T-cell (primary cell): ENCODE data around the gene PCK2. TPM values are rescaled to one million over a fixed set of nuclear protein-coding genes. Genes with fewer than 3 reads are reported as not detected.
A peak's percentile ranks its signal among the peaks of the same experiment; 100 is the strongest.

Experiments used
- ATAC-seq, 4 experiments: fragments of 200-7000 bp in 3 of 4; fragments of 150-1000 bp in 1 of 4; cut with Tn5 transposase; replicated peaks in 1 of 4; 1 replicate in 3 of 4; 2 replicates in 1 of 4; pipeline ENCODE4 v1.10.0; 2021; ENCODE audit warnings: moderate library complexity in 3 of 4, mild to moderate bottlenecking in 2 of 4, moderate number of reproducible peaks in 1 of 4
- CTCF ChIA-PET, 2 donors: fragments of 300-600 bp; sonication (Branson Sonifier 250); formaldehyde crosslinking; loops; one replicate each; lab custom pipeline; 2022; ENCODE audit warnings: antibody characterized with exemption in 2 of 2; lab: Charles Lee
- POLR2A ChIA-PET, 2 donors: fragments of 300-600 bp; sonication (Branson Sonifier 250); formaldehyde crosslinking; loops; one replicate each; lab custom pipeline; 2022; ENCODE audit warnings: antibody characterized with exemption in 2 of 2; lab: Charles Lee
- DNase-seq, 35 experiments: peaks; one replicate each; pipeline versions ENCODE4 v3.0.0 to v3.0.0-alpha.2; 2013 to 2023
- H3K27ac ChIP-seq: one replicate; pipeline ENCODE4 v1.5.1; 2013; ENCODE audit warnings: low read length
- H3K27me3 ChIP-seq, 2 experiments: replicated peaks in 1 of 2; 1 replicate in 1 of 2; 2 replicates in 1 of 2; pipeline versions ENCODE4 v1.6.1 to v1.7.0; 2013; ENCODE audit warnings: low read length in 1 of 2, mixed read lengths in 1 of 2; ENCODE audit not compliant: control insufficient read depth in 2 of 2, insufficient read depth in 2 of 2; ENCODE audit errors: extremely low read depth in 1 of 2
- H3K36me3 ChIP-seq, 2 donors: 1 replicate in 1 of 2; 2 replicates in 1 of 2; pipeline versions ENCODE4 v1.6.1 to v1.7.0; 2013; ENCODE audit warnings: low read length in 1 of 2; ENCODE audit not compliant: control insufficient read depth in 2 of 2, insufficient read depth in 1 of 2; ENCODE audit errors: extremely low read depth in 1 of 2
- H3K4me1 ChIP-seq, 2 experiments: 1 replicate in 1 of 2; 2 replicates in 1 of 2; pipeline versions ENCODE4 v1.6.1 to v1.7.0; 2013; ENCODE audit warnings: low read length in 2 of 2, mixed read lengths in 1 of 2; ENCODE audit not compliant: insufficient read depth in 2 of 2, control insufficient read depth in 1 of 2; ENCODE audit errors: extremely low read depth in 1 of 2
- H3K4me3 ChIP-seq, 2 donors: 1 replicate in 1 of 2; 2 replicates in 1 of 2; pipeline versions ENCODE4 v1.5.1 to v1.7.0; 2013; ENCODE audit warnings: mild to moderate bottlenecking in 2 of 2, low read length in 1 of 2, moderate library complexity in 1 of 2; ENCODE audit not compliant: control insufficient read depth in 1 of 2; ENCODE audit errors: extremely low read depth in 1 of 2
- H3K9me3 ChIP-seq: 2 replicates; pipeline ENCODE4 v1.7.0; 2013
- H3K27ac Mint-ChIP-seq, 2 donors: one replicate each; pipeline ENCODE4 v1.8.0; 2020 to 2021; ENCODE audit warnings: mild to moderate bottlenecking in 2 of 2, mixed read lengths in 2 of 2
- H3K27me3 Mint-ChIP-seq, 2 donors: one replicate each; pipeline ENCODE4 v1.8.0; 2021 to 2022; ENCODE audit warnings: mixed read lengths in 2 of 2
- H3K36me3 Mint-ChIP-seq: one replicate; pipeline ENCODE4 v1.8.0; 2021; ENCODE audit warnings: mixed read lengths
- H3K4me1 Mint-ChIP-seq, 3 donors: one replicate each; pipeline ENCODE4 v1.8.0; 2020 to 2022; ENCODE audit warnings: mixed read lengths in 3 of 3, mild to moderate bottlenecking in 1 of 3
- H3K4me3 Mint-ChIP-seq, 3 donors: one replicate each; pipeline ENCODE4 v1.8.0; 2020 to 2022; ENCODE audit warnings: mild to moderate bottlenecking in 3 of 3, mixed read lengths in 3 of 3, moderate library complexity in 3 of 3
- H3K9me3 Mint-ChIP-seq, 3 donors: one replicate each; pipeline ENCODE4 v1.8.0; 2020 to 2022; ENCODE audit warnings: mixed read lengths in 3 of 3
- WGBS: methylation state at CpG from one replicate; pipeline ENCODE4 v1.1.5; 2013; ENCODE audit warnings: missing lambda C conversion rate; ENCODE audit not compliant: insufficient coverage; 5-methylcytosine and 5-hydroxymethylcytosine counted together
- total RNA-seq, 35 experiments: library from RNA in 6 of 35; stranded (reverse) in 6 of 35; fragments of 120-200 nt in 1 of 35; gene quantifications; one replicate each; pipeline versions ENCODE4 v1.2.1 to v1.2.4 and lab custom pipeline; 2013 to 2026

The PCK2 gene
- total RNA-seq, 5 donors from 2014 or later (not counting 1 experiment from before 2014, with no cell fraction given) = 11.8 to 35.5 (median 29.4) TPM

- no peak overlapping the region for H3K27ac Mint-ChIP-seq
Measured at GRCh38 chr14:24056800-24057184, 37.3 kb upstream of the PCK2 start.

DNA sequence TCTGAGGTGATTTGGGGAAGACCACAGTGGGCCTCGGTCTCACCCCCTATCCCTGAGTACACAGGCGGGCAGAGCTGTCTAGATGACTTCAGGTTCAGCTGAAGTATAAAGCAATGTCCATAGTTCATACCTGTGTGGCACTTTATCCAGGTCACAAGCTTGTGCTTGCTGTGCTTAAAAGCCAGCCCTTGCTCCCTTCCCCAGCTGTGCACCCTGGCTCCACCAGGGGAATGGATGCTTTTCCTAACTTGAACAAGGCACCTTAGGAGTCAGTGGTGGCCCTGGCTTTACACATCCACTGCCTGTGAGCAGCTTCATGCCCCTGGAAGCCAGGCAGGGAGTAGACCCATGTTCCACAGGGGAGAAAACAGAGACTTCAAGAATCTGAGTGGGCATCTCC, 36.8 kb upstream of the PCK2 start:
- Histone ChIP-seq H3K9me3 (no peaks in the 10 kb centered on the region), H3K4me3 (no peak overlapping the region), H3K4me1 (peaks cover 0 to 14% of the 10 kb centered on the region in 2 experiments), H3K36me3 (no peaks in the 10 kb centered on the region), H3K27me3 (peaks cover 0 to 30% of the 10 kb centered on the region in 2 experiments), H3K27ac (no peak overlapping the region)
- no CpG with 5 or more reads among the region's 2 CpGs for WGBS
- no peak for ATAC-seq
- peaks cover 10 to 13% (median 11%) of the 10 kb centered on the region in 3 donors for H3K4me1 Mint-ChIP-seq
- no peak for DNase-seq
- no peaks in the 10 kb centered on the region for H3K9me3 Mint-ChIP-seq
- no peak overlapping the region for H3K27ac Mint-ChIP-seq
- ChIA-PET CTCF (interaction anchor here in 1 of 2 donors (0.7 to 1.2 kb wide), 4 partner anchors 14 to 53 kb away, joined by 3 to 5 read pairs (median 4); no protein-coding TSS in a partner anchor), POLR2A (no interaction called here)
- H3K4me3 Mint-ChIP-seq = no peak overlapping the region
- peaks cover 11 to 17% of the 10 kb centered on the region in 2 donors for H3K27me3 Mint-ChIP-seq
- no peaks in the 10 kb centered on the region for H3K36me3 Mint-ChIP-seq

More at GRCh38 chr14:24056800-24057184, 37.3 kb upstream of the PCK2 start:
- Mint-ChIP-seq H3K27me3 (peaks cover 11 to 17% of the 10 kb centered on the region in 2 donors), H3K4me3 (no peak overlapping the region), H3K4me1 (peaks cover 10 to 13% (median 11%) of the 10 kb centered on the region in 3 donors), H3K36me3 (no peaks in the 10 kb centered on the region), H3K9me3 (no peaks in the 10 kb centered on the region)
- Histone ChIP-seq H3K36me3 (no peaks in the 10 kb centered on the region), H3K4me3 (no peak overlapping the region), H3K9me3 (no peaks in the 10 kb centered on the region), H3K27ac (no peak overlapping the region), H3K27me3 (peaks cover 0 to 33% of the 10 kb centered on the region in 2 experiments), H3K4me1 (peaks cover 0 to 17% of the 10 kb centered on the region in 2 experiments)
- DNase-seq (no peak), ATAC-seq (no peak)
- POLR2A ChIA-PET = no interaction called here
- 84% methylated on average over 7 of the region's 8 CpGs for WGBS
- CTCF ChIA-PET = interaction anchor here in 1 of 2 donors (0.8 to 1.2 kb wide), 3 partner anchors 13 to 52 kb away, joined by 3 to 4 read pairs (median 3); no protein-coding TSS in a partner anchor

DNA sequence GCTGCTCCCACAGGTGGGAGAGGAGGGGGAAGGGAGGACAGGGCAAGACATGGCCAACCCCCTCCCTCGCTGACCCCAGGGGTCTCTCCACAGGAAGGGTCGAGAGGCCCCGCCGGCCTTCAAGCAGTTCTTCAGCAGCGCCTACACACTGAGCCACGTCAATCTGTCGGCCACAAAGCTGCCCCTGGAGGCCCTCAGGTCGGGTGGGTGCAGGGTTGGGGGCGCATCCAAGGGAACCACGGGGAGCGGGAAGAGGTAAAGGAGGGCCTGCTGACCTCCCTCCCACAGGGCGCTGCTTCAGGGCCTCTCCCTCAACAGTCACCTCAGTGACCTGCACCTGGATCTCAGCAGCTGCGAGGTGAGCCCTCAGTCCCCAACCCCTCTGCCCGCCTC, 36.2 kb upstream of the PCK2 start:
- POLR2A ChIA-PET = no interaction called here
- peak in 2 of 4 experiments; percentile 8 to 47 for ATAC-seq

GRCh38 chr14:24058260-24058950, 35.7 kb upstream of the PCK2 start:
- Mint-ChIP-seq H3K4me3 (no peak overlapping the region), H3K4me1 (peaks cover under 1 to 3% (median 2%) of the 10 kb centered on the region in 3 donors), H3K27ac (no peak overlapping the region), H3K27me3 (peaks cover 3 to 8% of the 10 kb centered on the region in 2 donors), H3K9me3 (no peaks in the 10 kb centered on the region), H3K36me3 (no peaks in the 10 kb centered on the region)
- WGBS = 77% methylated on average over 4 of the region's 7 CpGs
- ChIA-PET POLR2A (no interaction called here), CTCF (interaction anchor here in 1 of 2 donors (0.8 to 1.2 kb wide), 4 partner anchors 32 to 52 kb away, joined by 4 to 7 read pairs (median 5); no protein-coding TSS in a partner anchor)
- Histone ChIP-seq H3K27ac (no peak overlapping the region), H3K4me3 (no peak overlapping the region), H3K4me1 (peaks cover 0 to 2% of the 10 kb centered on the region in 2 experiments), H3K27me3 (peaks cover 0 to 25% of the 10 kb centered on the region in 2 experiments), H3K36me3 (no peaks in the 10 kb centered on the region), H3K9me3 (no peaks in the 10 kb centered on the region)
- peak in 2 of 4 experiments; percentile 72 to 75 for ATAC-seq
- DNase-seq = peak in 22 of 35 experiments; percentile 14 to 60 (median 45)

More for the DNA sequence above, 36.2 kb upstream of the PCK2 start:
- Histone ChIP-seq H3K27ac (no peak overlapping the region), H3K27me3 (peaks cover 0 to 27% of the 10 kb centered on the region in 2 experiments), H3K4me3 (no peak overlapping the region), H3K36me3 (no peaks in the 10 kb centered on the region), H3K9me3 (no peaks in the 10 kb centered on the region), H3K4me1 (peaks cover 0 to 8% of the 10 kb centered on the region in 2 experiments)
- WGBS = 81% methylated on average over 13 of the region's 14 CpGs
- Mint-ChIP-seq H3K27ac (no peak overlapping the region), H3K36me3 (no peaks in the 10 kb centered on the region), H3K4me3 (no peak overlapping the region), H3K4me1 (peaks cover 6 to 8% (median 7%) of the 10 kb centered on the region in 3 donors), H3K27me3 (peaks cover 8 to 13% of the 10 kb centered on the region in 2 donors), H3K9me3 (no peaks in the 10 kb centered on the region)
- CTCF ChIA-PET = interaction anchor here in 1 of 2 donors (0.7 to 1.2 kb wide), 5 partner anchors 32 to 53 kb away, joined by 3 to 7 read pairs (median 5); no protein-coding TSS in a partner anchor
- DNase-seq = no peak

- H3K4me3 Mint-ChIP-seq = no peak overlapping the region
- H3K4me1 ChIP-seq = no peaks in the 10 kb centered on the region
- H3K36me3 ChIP-seq = no peaks in the 10 kb centered on the region
- H3K27ac Mint-ChIP-seq = no peak overlapping the region
- ChIA-PET CTCF (interaction anchor here in 1 of 2 donors (0.8 to 1.2 kb wide), 3 partner anchors 31 to 51 kb away, joined by 4 to 7 read pairs (median 5); no protein-coding TSS in a partner anchor), POLR2A (no interaction called here)
- peaks cover 0 to 20% of the 10 kb centered on the region in 2 experiments for H3K27me3 ChIP-seq
- H3K27ac ChIP-seq = no peak overlapping the region
- ATAC-seq (no peak), DNase-seq (no peak)
- peaks cover 0 to 3% of the 10 kb centered on the region in 2 donors for H3K27me3 Mint-ChIP-seq
- 88% methylated on average over 8 of the region's 10 CpGs for WGBS
- no peaks in the 10 kb centered on the region for H3K4me1 Mint-ChIP-seq
- H3K4me3 ChIP-seq = no peak overlapping the region
- H3K9me3 ChIP-seq = no peaks in the 10 kb centered on the region
- H3K36me3 Mint-ChIP-seq = no peaks in the 10 kb centered on the region
- no peaks in the 10 kb centered on the region for H3K9me3 Mint-ChIP-seq
Measured at GRCh38 chr14:24058951-24059475, 35.1 kb upstream of the PCK2 start.

- Mint-ChIP-seq H3K4me1 (no peaks in the 10 kb centered on the region), H3K27ac (no peak overlapping the region), H3K36me3 (no peaks in the 10 kb centered on the region), H3K9me3 (no peaks in the 10 kb centered on the region), H3K27me3 (no peaks in the 10 kb centered on the region), H3K4me3 (no peak overlapping the region)
- Histone ChIP-seq H3K27ac (no peak overlapping the region), H3K4me1 (no peaks in the 10 kb centered on the region), H3K9me3 (no peaks in the 10 kb centered on the region), H3K4me3 (no peak overlapping the region), H3K36me3 (no peaks in the 10 kb centered on the region), H3K27me3 (peaks cover 0 to 16% of the 10 kb centered on the region in 2 experiments)
- CTCF ChIA-PET = no interaction called here
- ATAC-seq = no peak
- no peak for DNase-seq
- POLR2A ChIA-PET = no interaction called here
- WGBS = 95% methylated on average over 13 of the region's 16 CpGs
Measured at GRCh38 chr14:24059841-24060388, 34.2 kb upstream of the PCK2 start.
